Astrocyte of the cerebellum (primary cell): Measurements from ENCODE around the gene ARRB1.

ENCODE experiments used
- DNase-seq: peaks from one replicate; pipeline ENCODE4 v3.0.0-alpha.2; 2011; ENCODE audit warnings: low read depth
- H3K4me3 ChIP-seq: 2 replicates; pipeline ENCODE4 v1.5.1; 2011; ENCODE audit warnings: mild to moderate bottlenecking, low read depth, low read length, moderate library complexity
- CTCF ChIP-seq: IDR thresholded peaks from 2 replicates; pipeline ENCODE4 v1.5.1; 2012; ENCODE audit warnings: low read length, low read depth, moderate library complexity, mild to moderate bottlenecking; ENCODE audit errors: missing control alignments
- in situ Hi-C: cut with HindIII; loops from 2 replicates; pipeline ENCODE4 v1.10.0; 2017; ENCODE audit warnings: low sequenced_read_pairs

Gene ARRB1

GRCh38 chr11:75313513-75314272, 37.8 kb downstream of the ARRB1 start:
- no peak overlapping the region for H3K4me3 ChIP-seq
- no peak for DNase-seq
- in situ Hi-C loops = no loop called here
- TF ChIP-seq CTCF = no peak

- no peak for TF ChIP-seq CTCF
- in situ Hi-C loops = no loop called here
- no peak for DNase-seq
- no peak overlapping the region for H3K4me3 ChIP-seq
Observed at GRCh38 chr11:75312346-75312745, 39.1 kb downstream of the ARRB1 start.

GRCh38 chr11:75311858-75312288, 39.6 kb downstream of the ARRB1 start:
- in situ Hi-C loops = no loop called here
- TF ChIP-seq CTCF = no peak
- no peak overlapping the region for H3K4me3 ChIP-seq
- no peak for DNase-seq

GRCh38 chr11:75308986-75309385, 42.5 kb downstream of the ARRB1 start:
- no peak overlapping the region for H3K4me3 ChIP-seq
- no peak for DNase-seq
- in situ Hi-C loops = no loop called here
- no peak for TF ChIP-seq CTCF

- in situ Hi-C loops = no loop called here
- no peak overlapping the region for H3K4me3 ChIP-seq
- no peak for TF ChIP-seq CTCF
- no peak for DNase-seq
Observed at GRCh38 chr11:75308116-75308515, 43.3 kb downstream of the ARRB1 start.

- no peak for DNase-seq
- H3K4me3 ChIP-seq = no peak overlapping the region
- in situ Hi-C loops = no loop called here
- TF ChIP-seq CTCF = no peak
Observed at GRCh38 chr11:75307058-75307457, 44.4 kb downstream of the ARRB1 start.
